GM19193 (cell line): ENCODE data around the gene TMCC2.

Source experiments
- POLR2A ChIP-seq: IDR thresholded peaks from 4 replicates; pipeline ENCODE4 v1.6.1; 2011; ENCODE audit not compliant: insufficient read depth, insufficient read length; ENCODE audit errors: extremely low read depth

Gene TMCC2

DNA sequence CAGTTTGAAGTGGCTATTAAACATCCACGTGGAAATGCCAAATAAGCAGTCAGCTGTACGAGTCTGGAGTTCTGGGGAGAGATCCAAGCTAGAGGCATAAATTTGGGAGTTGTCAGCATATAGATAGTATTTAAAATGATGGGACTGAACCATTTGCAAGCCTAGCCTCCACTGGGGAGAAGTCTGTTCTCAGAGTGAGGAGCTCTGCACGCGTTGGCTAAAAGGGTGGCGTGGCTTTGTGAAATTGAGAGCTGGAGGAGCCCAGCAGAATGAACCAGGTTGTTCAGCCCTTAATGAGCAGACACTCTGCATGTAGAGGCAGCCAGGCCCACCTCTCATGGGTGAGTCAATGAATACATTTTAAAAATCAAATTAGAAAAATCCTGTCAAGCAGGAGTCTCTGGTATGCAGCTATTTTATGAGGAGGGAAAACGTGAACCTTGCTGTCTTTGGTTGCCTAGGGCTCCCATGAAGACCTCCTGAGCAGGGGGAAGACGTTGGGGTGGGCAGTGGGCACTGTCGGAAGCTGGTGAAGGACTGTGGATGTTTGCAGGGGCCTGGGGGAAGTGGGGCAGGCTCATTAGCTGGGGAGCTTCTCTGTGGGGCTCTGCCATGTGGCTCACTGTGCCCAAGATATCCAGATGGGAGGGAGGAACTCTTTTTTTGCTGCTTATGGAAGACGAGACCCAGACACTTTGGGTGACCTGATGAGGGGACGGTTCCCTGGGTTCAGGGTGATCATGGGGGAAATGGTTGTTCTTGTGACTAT lies 18.8 kb downstream of the TMCC2 start:
- no peak for TF ChIP-seq POLR2A

GRCh38 chr1:205247130-205247921 lies 19.6 kb downstream of the TMCC2 start:
- TF ChIP-seq POLR2A = no peak

DNA sequence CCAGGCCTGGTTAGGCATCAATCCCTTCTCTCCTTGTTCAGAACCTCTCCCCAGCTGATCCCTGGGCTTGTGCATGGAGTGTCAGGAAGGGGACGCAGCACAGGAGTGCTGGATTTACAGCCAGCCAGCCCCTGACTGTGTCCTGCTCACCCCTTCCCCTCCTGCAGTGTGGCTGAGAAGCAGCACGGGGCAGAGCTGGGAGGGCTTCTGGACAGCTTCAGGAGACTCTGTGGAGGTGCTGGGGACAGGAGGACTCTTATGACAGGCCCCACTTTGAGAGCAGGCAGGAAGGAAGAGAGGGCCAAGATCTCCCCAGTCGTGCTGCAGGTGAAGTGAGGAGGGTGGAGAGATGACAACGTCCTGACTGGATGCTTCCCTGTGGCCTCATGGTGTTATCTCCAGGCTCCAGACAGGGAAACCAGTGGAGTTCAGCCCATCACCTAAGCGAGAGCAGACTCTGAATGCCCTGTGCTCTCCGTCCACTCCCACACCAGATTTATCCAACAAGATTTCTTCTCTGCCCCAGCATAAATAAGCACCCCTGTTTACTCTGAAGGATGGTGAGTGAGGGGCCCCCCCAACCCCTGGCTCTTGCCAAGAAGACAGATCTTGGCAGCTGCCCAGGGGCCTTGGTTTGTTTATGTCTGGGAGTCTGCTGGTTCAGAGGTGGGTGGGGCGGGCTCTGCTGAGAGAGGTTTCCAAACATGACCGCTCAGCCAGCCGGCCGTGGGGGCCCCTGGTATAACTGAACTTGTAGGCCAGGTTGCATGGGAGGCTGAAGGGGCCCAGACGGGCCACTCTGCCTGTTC lies 21.3 kb downstream of the TMCC2 start:
- no peak for TF ChIP-seq POLR2A

- TF ChIP-seq POLR2A = no peak
These were observed 21.9 kb downstream of the TMCC2 start for GRCh38 chr1:205249651-205250050.

- TF ChIP-seq POLR2A = no peak
These were observed 23.0 kb downstream of the TMCC2 start for GRCh38 chr1:205250699-205251098.

DNA sequence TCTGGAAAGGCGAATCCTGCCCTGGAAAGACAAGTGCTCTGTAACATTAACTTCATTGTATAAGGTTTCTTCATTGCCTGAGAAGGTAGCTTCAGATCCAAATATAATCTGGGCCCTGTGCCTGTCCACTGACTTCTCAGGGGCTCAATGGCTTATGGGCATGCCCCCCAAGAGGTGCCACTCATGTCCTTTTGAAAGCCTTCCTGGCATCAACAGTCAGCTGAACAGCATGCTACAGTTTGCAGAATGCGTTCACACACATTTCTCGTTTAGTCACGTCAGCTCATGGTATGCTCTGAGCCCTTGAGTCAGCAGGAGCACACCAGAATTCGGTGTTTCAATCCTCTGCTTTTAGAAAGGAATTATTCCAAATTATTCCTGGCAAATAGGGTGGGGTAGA lies 23.8 kb downstream of the TMCC2 start:
- TF ChIP-seq POLR2A = no peak

DNA sequence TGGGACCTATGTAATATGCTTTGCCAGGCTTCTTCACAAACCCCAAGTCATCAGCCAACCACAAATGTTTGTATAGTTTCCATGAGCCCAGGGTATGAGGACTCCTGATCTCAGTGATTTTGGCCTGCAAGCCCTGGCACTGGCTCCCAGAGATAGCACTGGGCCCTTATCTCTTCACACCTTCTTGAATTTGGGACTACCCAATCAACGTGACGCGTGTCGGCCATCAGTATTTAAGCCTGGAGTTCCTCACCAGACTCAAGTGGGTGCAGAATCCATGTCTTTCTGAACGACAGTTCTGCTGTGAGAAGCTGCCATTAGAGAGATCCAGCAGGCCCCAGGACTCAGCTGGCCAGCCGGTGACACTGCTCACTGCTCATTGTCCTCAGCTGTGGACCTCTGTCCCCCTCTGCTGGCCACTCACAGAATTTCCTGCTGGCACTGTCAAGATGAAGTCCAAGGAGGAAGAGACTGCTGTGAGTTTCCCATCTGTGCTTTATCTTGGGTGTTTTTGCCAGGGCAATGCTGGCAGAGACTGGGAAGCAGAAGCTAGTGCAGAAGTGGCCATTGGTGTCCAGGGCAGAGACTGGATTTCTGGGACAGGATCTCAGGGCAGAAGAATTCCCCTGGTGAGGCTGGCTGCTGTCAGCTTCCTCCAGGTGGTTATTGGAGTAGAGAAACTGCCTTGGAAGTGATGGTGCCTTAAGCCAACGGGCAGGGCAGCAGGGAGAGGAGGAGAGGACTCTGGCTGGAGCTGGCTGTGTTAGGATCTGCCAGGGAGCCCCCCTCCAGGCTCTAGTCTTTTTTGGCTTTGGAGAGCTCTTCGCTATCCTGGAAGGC lies 28.4 kb downstream of the TMCC2 start:
- TF ChIP-seq POLR2A = no peak

DNA sequence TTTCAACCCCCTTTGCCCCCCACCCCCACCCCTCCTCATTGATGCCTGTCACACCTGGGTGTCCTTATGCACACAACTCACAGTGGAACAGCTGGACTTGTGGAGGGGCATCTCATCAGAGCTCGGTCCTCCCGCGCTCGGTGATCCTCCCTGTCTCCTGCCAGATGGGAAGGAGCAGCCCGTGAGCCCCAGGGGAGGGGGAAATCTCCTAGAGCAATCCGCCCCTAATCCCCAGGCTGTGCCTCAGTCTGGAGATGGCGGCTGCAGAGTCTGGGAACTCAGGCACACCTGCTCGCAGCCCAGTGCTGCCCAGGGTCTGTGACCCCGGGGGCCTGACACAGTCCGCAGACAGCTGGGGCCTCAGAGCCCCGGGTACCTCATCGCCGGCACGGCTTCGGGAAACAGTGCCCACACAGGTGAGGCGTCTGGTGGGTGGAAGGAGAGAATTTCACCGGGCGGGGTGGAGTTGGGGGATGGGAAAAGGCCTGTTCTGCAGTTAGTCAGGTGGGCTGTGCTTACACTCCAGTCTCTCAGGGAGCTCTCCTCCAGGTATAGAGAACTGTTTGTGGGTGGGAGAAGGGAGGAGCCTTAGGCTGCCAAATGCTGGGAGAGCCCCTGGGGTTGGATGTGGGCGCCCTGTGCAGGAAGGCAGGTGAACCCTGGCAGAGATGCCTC lies 29.3 kb downstream of the TMCC2 start:
- no peak for TF ChIP-seq POLR2A

- TF ChIP-seq POLR2A = no peak
These were observed 30.0 kb downstream of the TMCC2 start for GRCh38 chr1:205257735-205258134.

GRCh38 chr1:205258261-205258691 lies 30.5 kb downstream of the TMCC2 start:
- TF ChIP-seq POLR2A = no peak

GRCh38 chr1:205258719-205259118 lies 31.0 kb downstream of the TMCC2 start:
- TF ChIP-seq POLR2A = no peak

GRCh38 chr1:205259324-205259832 lies 31.6 kb downstream of the TMCC2 start:
- TF ChIP-seq POLR2A = no peak

DNA sequence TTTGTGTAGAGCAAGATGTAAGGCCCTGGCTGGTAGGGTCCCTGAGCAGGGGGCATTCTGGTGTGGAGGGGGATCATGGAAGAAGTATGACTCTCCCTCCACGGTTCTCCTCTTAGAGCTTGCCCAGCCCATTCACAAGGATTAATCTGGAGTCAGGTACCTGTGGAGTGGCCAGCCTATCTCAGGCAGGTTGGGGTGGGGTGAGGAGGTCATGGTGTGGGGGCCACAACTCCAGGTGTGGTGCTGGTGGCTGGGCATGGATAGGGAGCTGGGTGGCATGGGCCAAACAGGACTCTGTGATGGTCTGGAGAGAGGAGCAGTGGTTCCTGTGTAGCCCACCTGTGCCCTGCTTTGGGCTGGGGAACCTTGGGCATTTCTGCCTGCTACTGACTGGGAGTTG lies 32.3 kb downstream of the TMCC2 start:
- TF ChIP-seq POLR2A = no peak
